Stimulated activated CD8-positive, alpha-beta memory T cell treated with anti-CD3 and anti-CD28 coated beads, Interleukin-15, amount 100 ng/mL, for 4 hours (primary cell): ENCODE measurements around the gene NET1.
"Not testable (repeated sequence)": the region's sequence is repeated elsewhere in the genome, so short reads cannot be mapped to it uniquely, and the experiment has no call there.

Experiments
- DNase-seq, 2 donors: peaks; one replicate each; pipeline ENCODE4 v3.0.0-alpha.2; 2020; ENCODE audit warnings: low read depth in 2 of 2

Gene NET1

GRCh38 chr10:5412277-5412941 is at the start of gene NET1:
TSS of gene NET1 (plus strand) at chr10:5412557. CDS start at chr10:5412693, 136 bp downstream.
- DNase-seq = peak; percentile 14 to 17

- DNase-seq = no peak
Observed at GRCh38 chr10:5362873-5363272, 49.5 kb upstream of the NET1 start.

- no peak for DNase-seq
Observed at GRCh38 chr10:5364374-5364773, 48.0 kb upstream of the NET1 start.

GRCh38 chr10:5364890-5365338 is 47.4 kb upstream of the NET1 start, which contains the start of gene UCN3:
TSS of gene UCN3 (plus strand) at chr10:5364966. CDS start at chr10:5373721, 8,755 bp downstream.
- DNase-seq = no peak

GRCh38 chr10:5365928-5366327 is 46.4 kb upstream of the NET1 start:
- DNase-seq = no peak

- DNase-seq = no peak
Observed at GRCh38 chr10:5369362-5370158, 42.8 kb upstream of the NET1 start.

- no peak for DNase-seq
Observed at GRCh38 chr10:5370493-5371352, 41.6 kb upstream of the NET1 start.

GRCh38 chr10:5373307-5373706 is 39.0 kb upstream of the NET1 start:
- DNase-seq = no peak

GRCh38 chr10:5373891-5374611 is 38.3 kb upstream of the NET1 start:
- DNase-seq = no peak

- no peak for DNase-seq
Observed at GRCh38 chr10:5376450-5376849, 35.9 kb upstream of the NET1 start.

- DNase-seq = not testable (repeated sequence)
Observed at GRCh38 chr10:5379202-5379601, 33.2 kb upstream of the NET1 start.

- DNase-seq = not testable (repeated sequence)
Observed at GRCh38 chr10:5380395-5380794, 32.0 kb upstream of the NET1 start.

GRCh38 chr10:5381187-5381586 is 31.2 kb upstream of the NET1 start:
- no peak for DNase-seq

- DNase-seq = no peak
Observed at GRCh38 chr10:5385224-5385623, 27.1 kb upstream of the NET1 start.

- DNase-seq = no peak
Observed at GRCh38 chr10:5387169-5387568, 25.2 kb upstream of the NET1 start.

GRCh38 chr10:5390607-5391205 is 21.7 kb upstream of the NET1 start:
- DNase-seq = no peak

- DNase-seq = no peak
Observed at GRCh38 chr10:5391790-5392189, 20.6 kb upstream of the NET1 start.

- no peak for DNase-seq
Observed at GRCh38 chr10:5393529-5393928, 18.8 kb upstream of the NET1 start.

- DNase-seq = no peak
Observed at GRCh38 chr10:5395168-5395567, 17.2 kb upstream of the NET1 start.

- DNase-seq = no peak
Observed at GRCh38 chr10:5396556-5397300, 15.6 kb upstream of the NET1 start.
